GM12878 (cell line): ENCODE results near the gene TEX264. TPM values are rescaled to one million over a fixed set of nuclear protein-coding genes. Genes with fewer than 3 reads are reported as not detected.

Experiments used
- ATAC-seq: fragments of 200-7000 bp; cut with Tn5 transposase; 3 replicates; pipeline ENCODE4 v1.9.1; 2020; ENCODE audit warnings: mild to moderate bottlenecking, moderate library complexity
- BruUV-seq: library from RNA; stranded (reverse); fragments of 400-500 nt; replicated peaks from 2 replicates; lab custom pipeline; 2021; lab: Mats Ljungman, UMichigan
- CTCF ChIA-PET: fragments of 300-600 bp; sonication (Branson Sonifier 250); formaldehyde crosslinking; extraction: SDS; loops from one replicate; lab custom pipeline; 2021; ENCODE audit warnings: inconsistent platforms; lab: Yijun Ruan, JAX
- POLR2A ChIA-PET: fragments of 350-600 bp; formaldehyde crosslinking; extraction: SDS; loops from one replicate; lab custom pipeline; 2021; ENCODE audit warnings: inconsistent platforms; lab: Charles Lee
- RAD21 ChIA-PET: fragments of 300-600 bp; sonication (Branson Sonifier 250); formaldehyde crosslinking; loops from one replicate; lab custom pipeline; 2023; ENCODE audit warnings: antibody characterized with exemption; ENCODE audit not compliant: unreplicated experiment; lab: Charles Lee
- SMC1A ChIA-PET: fragments of 300-600 bp; sonication (Branson Sonifier 250); formaldehyde crosslinking; loops from one replicate; lab custom pipeline; 2023; ENCODE audit not compliant: unreplicated experiment, uncharacterized antibody; lab: Charles Lee
- DNase-seq: peaks from one replicate; pipeline ENCODE4 v3.0.0-alpha.2; 2011; ENCODE audit warnings: low read depth, low spot score
- FAIRE-seq: peaks from 3 replicates; lab custom pipeline; 2011; peaks lifted over from hg19 to GRCh38; lab: Jason Lieb, UNC
- H2AFZ ChIP-seq: 2 replicates; pipeline ENCODE4 v1.6.0; 2011; ENCODE audit warnings: low read depth, low read length, control low read depth; ENCODE audit not compliant: control insufficient read depth
- H3K27ac ChIP-seq: 2 replicates; pipeline ENCODE4 v1.5.1; 2011; ENCODE audit warnings: control low read depth; ENCODE audit not compliant: control insufficient read depth, insufficient read depth
- H3K27me3 ChIP-seq, 2 experiments: replicated peaks in 1 of 2; 2 replicates each; pipeline versions ENCODE4 v1.6.0 to v1.6.1; 2011; ENCODE audit warnings: low read length in 1 of 2; ENCODE audit not compliant: control insufficient read depth in 2 of 2, insufficient read depth in 2 of 2
- H3K36me3 ChIP-seq, 2 experiments: 2 replicates each; pipeline ENCODE4 v1.5.1; 2011; ENCODE audit warnings: low read length in 1 of 2; ENCODE audit not compliant: control insufficient read depth in 2 of 2, insufficient read depth in 2 of 2
- H3K4me1 ChIP-seq: 2 replicates; pipeline ENCODE4 v1.6.1; 2011; ENCODE audit warnings: mild to moderate bottlenecking, low read length, moderate library complexity, mixed read lengths; ENCODE audit not compliant: control insufficient read depth, insufficient read depth
- H3K4me2 ChIP-seq: 2 replicates; pipeline ENCODE4 v1.6.0; 2011; ENCODE audit warnings: control low read depth; ENCODE audit not compliant: control insufficient read depth, insufficient read depth
- H3K4me3 ChIP-seq: fragments of 200-600 bp; sonication (generic); 2 replicates; pipeline ENCODE4 v1.5.1; 2016
- H3K79me2 ChIP-seq: 2 replicates; pipeline ENCODE4 v1.6.0; 2011; ENCODE audit warnings: low read length; ENCODE audit not compliant: control insufficient read depth, insufficient read depth
- H3K9ac ChIP-seq: 2 replicates; pipeline ENCODE4 v1.8.0; 2011; ENCODE audit warnings: low read length, control low read depth, mixed read lengths; ENCODE audit not compliant: control insufficient read depth, insufficient read depth
- H3K9me3 ChIP-seq: replicated peaks from 3 replicates; pipeline ENCODE4 v1.5.1; 2011; ENCODE audit warnings: mild to moderate bottlenecking, low read length; ENCODE audit not compliant: control insufficient read depth, insufficient read depth
- H4K20me1 ChIP-seq: 2 replicates; pipeline ENCODE4 v1.6.0; 2011; ENCODE audit not compliant: control insufficient read depth, insufficient read depth
- CREB1 ChIP-seq: IDR thresholded peaks from 2 replicates; pipeline ENCODE4 v1.6.1; 2012; ENCODE audit warnings: low read depth, mild to moderate bottlenecking, inconsistent platforms
- E4F1 ChIP-seq: fragments of 450-650 bp; IDR thresholded peaks from 2 replicates; pipeline ENCODE4 v1.6.1; 2018; ENCODE audit warnings: borderline replicate concordance, mild to moderate bottlenecking; ENCODE audit not compliant: partially characterized antibody
- IRF3 ChIP-seq: fragments of 450-650 bp; IDR thresholded peaks from 2 replicates; pipeline ENCODE4 v1.6.1; 2014; ENCODE audit warnings: mild to moderate bottlenecking
- KAT2A ChIP-seq: conservative IDR thresholded peaks from 2 replicates; pipeline ENCODE4 v1.6.1; 2011; ENCODE audit warnings: low read depth, low read length; ENCODE audit not compliant: control insufficient read depth
- MEF2A ChIP-seq: IDR thresholded peaks from 2 replicates; pipeline ENCODE4 v1.6.1; 2011; ENCODE audit warnings: low read depth, mild to moderate bottlenecking, low read length, moderate library complexity; ENCODE audit not compliant: insufficient read depth
- MEF2B ChIP-seq: fragments of 450-650 bp; IDR thresholded peaks from 2 replicates; pipeline ENCODE4 v1.6.1; 2018; ENCODE audit warnings: mild to moderate bottlenecking, moderate library complexity; ENCODE audit not compliant: partially characterized antibody, poor library complexity, severe bottlenecking
- NFIC ChIP-seq: IDR thresholded peaks from 2 replicates; pipeline ENCODE4 v1.6.1; 2012; ENCODE audit warnings: low read depth, mild to moderate bottlenecking, inconsistent platforms, low read length, moderate library complexity
- RCOR1 ChIP-seq: conservative IDR thresholded peaks from 2 replicates; pipeline ENCODE4 v1.6.1; 2012; ENCODE audit warnings: low read depth, low read length, improper control_type of control experiment
- SP1 ChIP-seq: IDR thresholded peaks from one replicate; pipeline ENCODE4 v1.6.1; 2011; ENCODE audit warnings: low read depth, low read length
- ZBTB33 ChIP-seq: fragments of 450-650 bp; IDR thresholded peaks from 2 replicates; pipeline ENCODE4 v1.6.1; 2017; ENCODE audit warnings: mild to moderate bottlenecking
- WGBS: methylation state at CpG from one replicate; pipeline ENCODE4 v1.1.6; 2016; ENCODE audit warnings: low lambda C conversion rate; ENCODE audit not compliant: insufficient replicate concordance, insufficient coverage; ENCODE audit errors: missing lambda C conversion rate; 5-methylcytosine and 5-hydroxymethylcytosine counted together
- in situ Hi-C: fragments of 300-500 bp; cut with MboI; formaldehyde crosslinking; loops from 9 replicates; pipeline ENCODE4 v1.14.3; 2018; ENCODE audit warnings: mixed read lengths
- intact Hi-C: fragments of 100-400 bp; cut with micrococcal nuclease; formaldehyde crosslinking; loops from one replicate; pipeline ENCODE4 v1.14.2; 2022; ENCODE audit not compliant: unreplicated experiment
- polyA plus RNA-seq, 11 experiments: library from polyadenylated mRNA; depleted of rRNA in 4 of 11; unstranded in 6 of 11; stranded (reverse) in 5 of 11; fragments of >200 nt; fragmentation: Nextera tagmentation in 4 of 11; fragmentation: Illumina TruSeq in 1 of 11; extraction: Ambion mirVana in 4 of 11; extraction: Trizol in 1 of 11; gene quantifications; 1 replicate in 1 of 11; 2 replicates in 10 of 11; pipeline versions ENCODE4 v1.2.1 to v1.2.3, GENCODE V29; 2011 to 2016; ENCODE audit warnings: inconsistent platforms in 2 of 11, missing spikeins in 2 of 11, low read depth in 1 of 11
- total RNA-seq, 4 experiments: library from RNA; depleted of rRNA in 3 of 4; stranded (reverse); fragments of >200 nt in 3 of 4; fragmentation: Illumina TruSeq in 1 of 4; extraction: Trizol in 1 of 4; gene quantifications; 2 replicates each; pipeline versions ENCODE4 v1.2.1 to v1.2.3, GENCODE V29; 2013 to 2021
- TF ChIP-seq, protein P1 (sequence below): fragments of 450-650 bp; formaldehyde crosslinking; IDR thresholded peaks from 2 replicates; pipeline ENCODE4 v1.4.0; 2022; ENCODE audit warnings: mild to moderate bottlenecking, moderate library complexity

The TEX264 gene
- total and polyA plus RNA-seq, 10 of the 15 experiments (the other 5 are each of a cell fraction or from before 2014, with no cell fraction given), result 3.6 to 63.0 (median 52.4) TPM

DNA sequence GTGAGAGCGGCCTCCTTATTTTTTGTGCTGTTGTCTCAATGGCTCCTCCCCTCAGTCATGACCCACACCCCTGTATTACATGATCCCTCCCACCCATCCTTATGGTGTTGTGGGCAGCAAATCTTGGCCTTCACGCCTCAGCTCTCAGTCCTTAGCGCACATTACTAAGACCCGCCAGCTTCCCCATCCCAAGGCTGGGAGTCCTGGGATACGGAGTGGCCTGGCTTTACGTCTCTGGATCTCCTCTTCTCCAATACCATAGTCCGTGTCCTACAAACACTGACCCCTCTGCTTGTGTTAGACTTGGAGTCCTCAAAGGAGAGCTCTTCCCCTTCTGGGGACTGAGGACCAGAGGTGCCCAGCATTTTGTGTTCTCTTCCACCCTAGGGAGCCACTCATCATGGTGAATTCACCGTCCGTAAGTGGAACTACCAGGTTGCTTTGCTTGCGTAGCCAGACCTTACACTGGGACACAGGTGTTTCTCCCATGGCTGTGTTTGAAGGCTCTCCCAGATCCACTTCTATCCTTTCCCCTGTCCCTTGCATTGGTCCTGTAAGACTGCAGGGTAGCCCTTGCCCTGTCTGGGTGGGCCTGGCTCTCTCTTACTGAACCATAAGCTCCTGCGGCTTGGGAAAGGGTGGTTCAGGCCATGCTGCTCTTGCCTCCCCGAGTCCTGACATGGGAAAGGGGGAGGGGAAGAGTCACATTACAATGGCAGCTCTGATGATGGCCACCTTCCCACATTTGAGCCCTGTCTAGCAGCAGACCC lies 49.4 kb downstream of the TEX264 start:
- Histone ChIP-seq H3K9ac (no peak overlapping the region), H3K9me3 (no peaks in the 10 kb centered on the region), H3K27me3 (no peaks in the 10 kb centered on the region), H3K79me2 (no peaks in the 10 kb centered on the region), H3K4me1 (no peaks in the 10 kb centered on the region), H3K36me3 (no peaks in the 10 kb centered on the region), H3K27ac (no peak overlapping the region), H2AFZ (no peak overlapping the region), H3K4me2 (no peak overlapping the region), H3K4me3 (no peak overlapping the region), H4K20me1 (no peaks in the 10 kb centered on the region)
- no peak for TF ChIP-seq IRF3
- TF ChIP-seq ZBTB33, result no peak
- no peak for TF ChIP-seq E4F1
- TF ChIP-seq CREB1, result no peak
- no peak for TF ChIP-seq RCOR1
- TF ChIP-seq MEF2A, result no peak
- TF ChIP-seq KAT2A, result no peak
- TF ChIP-seq NFIC, result no peak
- TF ChIP-seq MEF2B, result no peak
- TF ChIP-seq, protein P1, sequence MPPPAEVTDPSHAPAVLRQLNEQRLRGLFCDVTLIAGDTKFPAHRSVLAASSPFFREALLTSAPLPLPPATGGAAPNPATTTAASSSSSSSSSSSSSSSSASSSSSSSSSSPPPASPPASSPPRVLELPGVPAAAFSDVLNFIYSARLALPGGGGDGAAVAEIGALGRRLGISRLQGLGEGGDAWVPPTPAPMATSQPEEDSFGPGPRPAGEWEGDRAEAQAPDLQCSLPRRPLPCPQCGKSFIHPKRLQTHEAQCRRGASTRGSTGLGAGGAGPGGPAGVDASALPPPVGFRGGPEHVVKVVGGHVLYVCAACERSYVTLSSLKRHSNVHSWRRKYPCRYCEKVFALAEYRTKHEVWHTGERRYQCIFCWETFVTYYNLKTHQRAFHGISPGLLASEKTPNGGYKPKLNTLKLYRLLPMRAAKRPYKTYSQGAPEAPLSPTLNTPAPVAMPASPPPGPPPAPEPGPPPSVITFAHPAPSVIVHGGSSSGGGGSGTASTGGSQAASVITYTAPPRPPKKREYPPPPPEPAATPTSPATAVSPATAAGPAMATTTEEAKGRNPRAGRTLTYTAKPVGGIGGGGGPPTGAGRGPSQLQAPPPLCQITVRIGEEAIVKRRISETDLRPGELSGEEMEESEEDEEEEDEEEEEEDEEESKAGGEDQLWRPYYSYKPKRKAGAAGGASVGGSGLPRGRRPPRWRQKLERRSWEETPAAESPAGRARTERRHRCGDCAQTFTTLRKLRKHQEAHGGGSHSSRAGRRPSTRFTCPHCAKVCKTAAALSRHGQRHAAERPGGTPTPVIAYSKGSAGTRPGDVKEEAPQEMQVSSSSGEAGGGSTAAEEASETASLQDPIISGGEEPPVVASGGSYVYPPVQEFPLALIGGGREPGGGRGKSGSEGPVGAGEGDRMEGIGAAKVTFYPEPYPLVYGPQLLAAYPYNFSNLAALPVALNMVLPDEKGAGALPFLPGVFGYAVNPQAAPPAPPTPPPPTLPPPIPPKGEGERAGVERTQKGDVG, result no peak
- TF ChIP-seq SP1, result no peak
- WGBS, result 54% methylated on average over 12 of the region's 12 CpGs
- ChIA-PET RAD21 (interaction anchor here (1.8 to 2.8 kb wide), 2 partner anchors 78 to 221 kb away, joined by 5 to 47 read pairs; partner anchors contain the start of gene DCAF1), POLR2A (interaction anchor here (1.2 kb wide), 1 partner anchor 44 kb away, joined by 3 read pairs; no protein-coding TSS in a partner anchor), CTCF (interaction anchor here (0.6 to 5.6 kb wide), 5 partner anchors 38 to 219 kb away, joined by 3 to 116 read pairs (median 13); no protein-coding TSS in a partner anchor), SMC1A (interaction anchor here (0.7 to 3.0 kb wide), 2 partner anchors 10 to 77 kb away, joined by 3 to 24 read pairs; no protein-coding TSS in a partner anchor)
- FAIRE-seq (no peak), DNase-seq (no peak), ATAC-seq (no peak)
- in situ Hi-C loops (no loop called here), intact Hi-C loops (no loop called here)
- BruUV-seq, result no TSS peak
